Measurements from ENCODE around the gene GID8.

GID8 gene

DNA sequence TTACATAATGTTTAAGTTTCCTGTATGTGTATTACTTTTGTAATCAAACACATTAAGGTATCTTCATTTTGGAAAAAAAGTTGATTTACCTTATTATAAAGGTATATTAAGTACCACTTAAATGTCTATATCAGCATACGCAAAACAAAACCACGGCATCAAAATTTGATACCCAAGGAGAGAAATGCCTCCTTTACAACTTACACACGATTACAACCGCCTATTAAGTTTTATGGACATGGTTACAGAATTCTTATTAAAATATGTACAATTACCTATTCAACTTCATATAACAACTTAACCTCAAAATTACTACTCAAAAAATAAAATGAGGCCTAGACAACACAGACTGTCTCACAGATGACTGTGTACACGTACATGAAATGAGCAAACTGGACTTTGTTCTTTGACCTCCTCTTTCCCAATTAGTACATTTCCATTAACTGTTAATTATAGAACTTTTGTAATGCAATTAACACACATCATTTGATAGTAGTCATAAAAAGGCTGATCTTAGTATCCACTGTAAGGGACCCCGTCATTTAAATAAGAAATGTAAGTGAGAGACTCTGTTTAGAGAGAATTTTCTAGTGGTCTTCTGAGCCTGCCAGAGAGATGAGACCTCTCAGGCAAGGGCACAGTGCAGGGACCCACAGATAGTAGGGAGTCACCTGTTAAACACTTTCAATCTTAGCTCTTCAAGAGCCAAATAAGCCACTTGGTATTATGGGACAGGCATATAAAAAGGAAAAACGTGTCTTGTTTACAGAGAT is 14.1 kb upstream of the GID8 start:
- no peak for DNase-seq

- DNase-seq, result peak; percentile 44
These were observed 13.4 kb upstream of the GID8 start for GRCh38 chr20:62924442-62925075.

GRCh38 chr20:62925076-62925419 is 12.9 kb upstream of the GID8 start:
- no peak for DNase-seq

- DNase-seq, result peak; percentile 30
These were observed 12.3 kb upstream of the GID8 start for GRCh38 chr20:62925420-62926228.

- peak; percentile 79 for DNase-seq
These were observed 11.5 kb upstream of the GID8 start, which contains the start of gene DIDO1 for GRCh38 chr20:62926229-62927127. Gene DIDO1 (minus strand): TSS chr20:62926505.

- no peak for DNase-seq
These were observed 10.7 kb upstream of the GID8 start for GRCh38 chr20:62927128-62927705.

- DNase-seq, result no peak
These were observed 9.6 kb upstream of the GID8 start for GRCh38 chr20:62928246-62928939.

DNA sequence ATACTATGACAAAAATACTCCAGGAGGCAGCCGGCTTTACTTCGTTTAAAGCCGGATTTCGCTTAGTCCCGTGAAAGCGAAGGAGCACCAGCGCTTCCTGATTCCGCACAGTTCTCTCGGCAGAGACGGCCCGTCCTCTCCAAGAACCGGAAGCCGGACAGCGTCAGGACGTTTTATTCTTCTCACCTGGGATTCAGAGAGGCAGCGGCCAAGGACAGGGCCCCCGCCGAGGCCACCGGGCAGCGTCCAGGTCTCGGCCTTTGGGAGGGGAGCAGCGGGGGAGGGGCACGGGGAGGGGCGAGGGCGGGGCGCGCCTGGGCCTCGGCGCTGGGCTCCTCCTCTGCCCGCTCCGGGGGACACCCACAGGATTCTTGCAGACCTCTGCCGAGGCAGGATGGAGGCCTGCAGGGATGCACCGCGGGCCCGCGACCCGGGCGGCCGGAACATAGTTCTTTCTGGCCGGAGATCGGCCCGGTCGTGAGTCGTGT is 8.9 kb upstream of the GID8 start:
- peak; percentile 73 for DNase-seq

GRCh38 chr20:62931464-62931863 is 6.5 kb upstream of the GID8 start:
- no peak for DNase-seq

- no peak for DNase-seq
These were observed 4.0 kb upstream of the GID8 start for GRCh38 chr20:62933966-62934365.

GRCh38 chr20:62935204-62935967 is 2.6 kb upstream of the GID8 start:
- no peak for DNase-seq

- DNase-seq, result no peak
These were observed 1.9 kb upstream of the GID8 start for GRCh38 chr20:62935968-62936585.

GRCh38 chr20:62937268-62938104 is 461 bp upstream of the GID8 start:
- peak; percentile 94 for DNase-seq

- no peak for DNase-seq
These were observed 2.9 kb downstream of the GID8 start for GRCh38 chr20:62940875-62941274.

GRCh38 chr20:62941792-62942191 is 3.8 kb downstream of the GID8 start:
- DNase-seq, result no peak

- no peak for DNase-seq
These were observed 4.5 kb downstream of the GID8 start for GRCh38 chr20:62942456-62942855.

DNA sequence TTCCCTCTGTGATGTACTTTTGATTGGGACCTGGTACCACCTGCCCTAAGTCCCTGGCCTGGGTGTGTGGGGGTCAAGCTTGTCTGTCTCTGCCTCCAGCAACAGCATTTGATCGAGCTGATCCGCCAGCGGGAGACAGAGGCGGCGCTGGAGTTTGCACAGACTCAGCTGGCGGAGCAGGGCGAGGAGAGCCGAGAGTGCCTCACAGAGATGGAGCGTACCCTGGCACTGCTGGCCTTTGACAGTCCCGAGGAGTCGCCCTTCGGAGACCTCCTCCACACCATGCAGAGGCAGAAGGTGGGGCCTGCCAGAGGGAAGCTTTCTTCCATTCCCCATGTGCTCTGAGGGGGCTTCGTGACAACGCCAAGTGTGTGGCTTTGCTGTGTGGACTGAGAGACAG is 5.4 kb downstream of the GID8 start:
- no peak for DNase-seq

GRCh38 chr20:62944184-62944583 is 6.2 kb downstream of the GID8 start:
- DNase-seq, result no peak

DNA sequence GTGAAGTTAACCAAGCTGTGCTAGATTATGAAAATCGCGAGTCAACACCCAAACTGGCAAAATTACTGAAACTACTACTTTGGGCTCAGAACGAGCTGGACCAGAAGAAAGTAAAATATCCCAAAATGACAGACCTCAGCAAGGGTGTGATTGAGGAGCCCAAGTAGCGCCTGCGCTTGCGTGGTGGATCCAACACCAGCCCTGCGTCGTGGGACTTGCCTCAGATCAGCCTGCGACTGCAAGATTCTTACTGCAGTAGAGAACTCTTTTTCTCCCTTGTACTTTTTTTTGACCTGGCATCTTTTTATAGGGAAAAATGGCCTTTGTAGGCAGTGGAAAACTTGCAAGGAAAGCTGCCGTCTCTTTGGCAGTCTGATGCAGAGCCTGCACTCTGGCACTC is 6.8 kb downstream of the GID8 start:
- DNase-seq, result no peak

Data from fibroblast of skin of back (primary cell).